ENCODE results near the gene NAV3.

Gene NAV3

GRCh38 chr12:77979597-77980250 is 149.0 kb downstream of the NAV3 start:
- DNase-seq (ENCODE audit: low read depth in 4 of 4, low spot score in 1 of 4): no peak

- DNase-seq (ENCODE audit: low read depth in 4 of 4, low spot score in 1 of 4): no peak
These were observed 150.1 kb downstream of the NAV3 start for GRCh38 chr12:77980782-77981181.

GRCh38 chr12:77983859-77984258 is 153.2 kb downstream of the NAV3 start:
- no peak for DNase-seq (ENCODE audit: low read depth in 4 of 4, low spot score in 1 of 4)

- no peak for DNase-seq (ENCODE audit: low read depth in 4 of 4, low spot score in 1 of 4)
These were observed 162.1 kb downstream of the NAV3 start for GRCh38 chr12:77992760-77993159.

GRCh38 chr12:77993658-77994057 is 163.0 kb downstream of the NAV3 start:
- no peak for DNase-seq (ENCODE audit: low read depth in 4 of 4, low spot score in 1 of 4)

GRCh38 chr12:77995436-77996167 is 164.9 kb downstream of the NAV3 start:
- no peak for DNase-seq (ENCODE audit: low read depth in 4 of 4, low spot score in 1 of 4)

- DNase-seq (ENCODE audit: low read depth in 4 of 4, low spot score in 1 of 4): no peak
These were observed 166.0 kb downstream of the NAV3 start for GRCh38 chr12:77996670-77997069.

- no peak for DNase-seq (ENCODE audit: low read depth in 4 of 4, low spot score in 1 of 4)
These were observed 167.6 kb downstream of the NAV3 start for GRCh38 chr12:77998236-77998786.

GRCh38 chr12:77999074-77999715 is 168.5 kb downstream of the NAV3 start:
- DNase-seq (ENCODE audit: low read depth in 4 of 4, low spot score in 1 of 4): no peak

GRCh38 chr12:78002878-78003277 is 172.2 kb downstream of the NAV3 start:
- no peak for DNase-seq (ENCODE audit: low read depth in 4 of 4, low spot score in 1 of 4)

- no peak for DNase-seq (ENCODE audit: low read depth in 4 of 4, low spot score in 1 of 4)
These were observed 173.8 kb downstream of the NAV3 start for GRCh38 chr12:78004249-78005093.

GRCh38 chr12:78005094-78005492 is 174.4 kb downstream of the NAV3 start:
- no peak for DNase-seq (ENCODE audit: low read depth in 4 of 4, low spot score in 1 of 4)

GRCh38 chr12:78007173-78007572 is 176.5 kb downstream of the NAV3 start:
- DNase-seq (ENCODE audit: low read depth in 4 of 4, low spot score in 1 of 4): no peak

GRCh38 chr12:78009031-78009430 is 178.3 kb downstream of the NAV3 start:
- no peak for DNase-seq (ENCODE audit: low read depth in 4 of 4, low spot score in 1 of 4)

GRCh38 chr12:78018171-78018910 is 187.6 kb downstream of the NAV3 start:
- DNase-seq (ENCODE audit: low read depth in 4 of 4, low spot score in 1 of 4): no peak

GRCh38 chr12:78018939-78019338 is 188.2 kb downstream of the NAV3 start:
- DNase-seq (ENCODE audit: low read depth in 4 of 4, low spot score in 1 of 4): no peak

- DNase-seq (ENCODE audit: low read depth in 4 of 4, low spot score in 1 of 4): no peak
These were observed 197.7 kb downstream of the NAV3 start for GRCh38 chr12:78028426-78028825.

- no peak for DNase-seq (ENCODE audit: low read depth in 4 of 4, low spot score in 1 of 4)
These were observed 203.3 kb downstream of the NAV3 start for GRCh38 chr12:78034025-78034424.

GRCh38 chr12:78035901-78036606 is 205.4 kb downstream of the NAV3 start:
- no peak for DNase-seq (ENCODE audit: low read depth in 4 of 4, low spot score in 1 of 4)

GRCh38 chr12:78036874-78037273 is 206.2 kb downstream of the NAV3 start:
- no peak for DNase-seq (ENCODE audit: low read depth in 4 of 4, low spot score in 1 of 4)
